ENCODE results near the gene SPINK8.

The SPINK8 gene

GRCh38 chr3:48280881-48281280, 52.6 kb downstream of the SPINK8 start:
- no peak for TF ChIP-seq ZNF707 (tag by site-specific recombination; IDR thresholded peaks at IDR 0.05)
- TF ChIP-seq ZNF146 (tag by site-specific recombination; IDR thresholded peaks at IDR 0.05) = no peak
- no peak for TF ChIP-seq GLI4 (tag by site-specific recombination; IDR thresholded peaks at IDR 0.05)
- no peak for TF ChIP-seq ZNF211 (tag by site-specific recombination; IDR thresholded peaks at IDR 0.05; ENCODE audit: low read depth)
- TF ChIP-seq ZNF670 (tag by site-specific recombination; IDR thresholded peaks at IDR 0.05; ENCODE audit: low read depth) = no peak
- no peak for TF ChIP-seq ZNF580 (tag by site-specific recombination; IDR thresholded peaks at IDR 0.05)
- TF ChIP-seq HOXA7 (CRISPR knock-in tag; IDR thresholded peaks at IDR 0.05; ENCODE audit: borderline replicate concordance) = no peak
- TF ChIP-seq ZNF830 (tag by site-specific recombination; IDR thresholded peaks at IDR 0.05; ENCODE audit: low read depth) = no peak
- TF ChIP-seq ZBTB8A (tag by site-specific recombination; IDR thresholded peaks at IDR 0.05) = no peak
- no peak for TF ChIP-seq PRDM1 (tag by site-specific recombination; IDR thresholded peaks at IDR 0.05)
- no peak for TF ChIP-seq GLIS1 (tag by site-specific recombination; IDR thresholded peaks at IDR 0.05)
- TF ChIP-seq ZNF175 (tag by site-specific recombination; IDR thresholded peaks at IDR 0.05) = no peak
- TF ChIP-seq ZNF701 (tag by site-specific recombination; IDR thresholded peaks at IDR 0.05) = no peak
- no peak for TF ChIP-seq ZBTB17 (tag by site-specific recombination; IDR thresholded peaks at IDR 0.05)
- no peak for TF ChIP-seq ZNF521 (tag by site-specific recombination; IDR thresholded peaks at IDR 0.05)
- ChIA-PET POLR2A (interaction anchor here (0.7 kb wide), 1 partner anchor 436 kb away, joined by 5 read pairs; no protein-coding TSS in a partner anchor), CTCF (interaction anchor here (1.7 kb wide), 1 partner anchor 155 kb away, joined by 21 read pairs; no protein-coding TSS in a partner anchor)
- no peak overlapping the region for H3K4me3 ChIP-seq (ENCODE audit: low read depth, low read length)
- H3K9me3 ChIP-seq (ENCODE audit: control insufficient read depth, insufficient read depth, low read depth, low read length) = no peaks in the 10 kb centered on the region
- H3K27ac ChIP-seq (ENCODE audit: extremely low read depth, low read depth, low read length) = no peak overlapping the region
- no peaks in the 10 kb centered on the region for H3K36me3 ChIP-seq (ENCODE audit: control insufficient read depth in 2 of 2, insufficient read depth in 1 of 2, low read length in 2 of 2)
- no peaks in the 10 kb centered on the region for H3K4me1 ChIP-seq (ENCODE audit: control insufficient read depth, insufficient read depth, low read length)

- no peak for TF ChIP-seq TRIM28 (IDR thresholded peaks at IDR 0.05; ENCODE audit: borderline replicate concordance, low read length)
- TF ChIP-seq HOXC10 (CRISPR knock-in tag; IDR thresholded peaks at IDR 0.05) = no peak
- TF ChIP-seq TCF7L2 (IDR thresholded peaks at IDR 0.05; ENCODE audit: borderline replicate concordance, low read depth, low read length) = no peak
- TF ChIP-seq HIC1 (tag by site-specific recombination; IDR thresholded peaks at IDR 0.05) = no peak
- TF ChIP-seq ZFHX2 (tag by site-specific recombination; conservative IDR thresholded peaks at IDR 0.05) = no peak
- TF ChIP-seq ZBTB8A (tag by site-specific recombination; IDR thresholded peaks at IDR 0.05) = no peak
- no peak for TF ChIP-seq ZBTB26 (tag by site-specific recombination; optimal IDR thresholded peaks at IDR 0.05)
- no peak for TF ChIP-seq ZNF155 (tag by site-specific recombination; IDR thresholded peaks at IDR 0.05)
- POLR2A ChIA-PET = no interaction called here
- Histone ChIP-seq H3K27ac (ENCODE audit: extremely low read depth, low read depth, low read length) (no peak overlapping the region), H3K4me3 (ENCODE audit: low read depth, low read length) (no peak overlapping the region), H3K36me3 (ENCODE audit: control insufficient read depth in 2 of 2, insufficient read depth in 1 of 2, low read length in 2 of 2) (no peaks in the 10 kb centered on the region), H3K4me1 (ENCODE audit: control insufficient read depth, insufficient read depth, low read length) (no peaks in the 10 kb centered on the region), H3K9me3 (ENCODE audit: control insufficient read depth, insufficient read depth, low read depth, low read length) (no peaks in the 10 kb centered on the region)
- CTCF ChIA-PET = interaction anchor here (0.6 to 3.3 kb wide), 2 partner anchors 157 to 255 kb away, joined by 3 to 29 read pairs; no protein-coding TSS in a partner anchor
These were observed 54.4 kb downstream of the SPINK8 start for GRCh38 chr3:48278884-48279559.

All from HEK293 (cell line).